Activated CD8-positive, alpha-beta memory T cell treated with anti-CD3 and anti-CD28 coated beads for 24 hours (primary cell): ENCODE data around the gene RHPN2.

Source experiments
- DNase-seq: peaks from one replicate; pipeline ENCODE4 v3.0.0-alpha.2; 2020

The RHPN2 gene

DNA sequence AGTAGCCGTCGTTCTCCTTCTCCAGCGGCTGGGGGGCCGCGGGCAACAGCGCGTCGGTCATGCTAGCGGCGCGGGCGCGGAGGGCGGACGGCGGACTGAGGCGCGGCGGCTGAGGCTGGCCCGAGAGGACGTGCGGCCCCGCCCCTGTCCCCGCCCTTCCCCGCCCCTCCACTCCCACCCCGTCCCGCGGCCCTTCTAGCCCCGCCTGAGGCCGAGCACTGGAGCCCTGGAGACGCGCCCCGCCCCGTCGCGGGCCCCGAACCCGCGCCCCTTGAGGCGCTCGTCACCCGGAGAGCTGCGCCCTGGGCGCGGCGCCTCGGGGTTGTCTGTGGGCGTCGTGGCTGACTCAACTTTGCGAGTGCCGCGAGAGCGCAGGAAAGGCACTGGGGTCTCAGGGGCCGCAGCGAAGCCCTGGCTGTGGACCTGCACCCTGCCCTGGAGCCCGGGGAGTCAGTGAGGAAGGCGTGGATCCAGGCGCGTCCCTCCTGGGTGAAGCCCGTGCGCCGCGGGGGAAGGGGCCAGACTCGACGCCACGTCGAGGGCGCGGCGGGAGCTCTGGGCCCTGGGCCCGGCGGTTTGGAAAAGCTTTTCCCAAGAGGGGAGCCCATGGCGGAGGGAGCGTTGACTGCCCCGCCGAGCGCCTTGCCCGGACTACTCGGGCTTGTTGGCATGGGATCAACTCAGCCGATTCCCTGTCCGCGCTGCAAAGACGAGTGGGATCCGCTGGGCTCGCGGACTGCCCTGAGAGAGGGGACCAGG lies at the start of gene RHPN2:
RHPN2 (minus strand) TSS at position 97 of the 759 bp plus-strand sequence; CDS start at position 61, 36 bp downstream.
- DNase-seq = peak; percentile 79

- DNase-seq = no peak
Measured at GRCh38 chr19:33114312-33114711, 49.6 kb upstream of the RHPN2 start.

- no peak for DNase-seq
Measured at GRCh38 chr19:33111587-33111986, 46.9 kb upstream of the RHPN2 start.

DNA sequence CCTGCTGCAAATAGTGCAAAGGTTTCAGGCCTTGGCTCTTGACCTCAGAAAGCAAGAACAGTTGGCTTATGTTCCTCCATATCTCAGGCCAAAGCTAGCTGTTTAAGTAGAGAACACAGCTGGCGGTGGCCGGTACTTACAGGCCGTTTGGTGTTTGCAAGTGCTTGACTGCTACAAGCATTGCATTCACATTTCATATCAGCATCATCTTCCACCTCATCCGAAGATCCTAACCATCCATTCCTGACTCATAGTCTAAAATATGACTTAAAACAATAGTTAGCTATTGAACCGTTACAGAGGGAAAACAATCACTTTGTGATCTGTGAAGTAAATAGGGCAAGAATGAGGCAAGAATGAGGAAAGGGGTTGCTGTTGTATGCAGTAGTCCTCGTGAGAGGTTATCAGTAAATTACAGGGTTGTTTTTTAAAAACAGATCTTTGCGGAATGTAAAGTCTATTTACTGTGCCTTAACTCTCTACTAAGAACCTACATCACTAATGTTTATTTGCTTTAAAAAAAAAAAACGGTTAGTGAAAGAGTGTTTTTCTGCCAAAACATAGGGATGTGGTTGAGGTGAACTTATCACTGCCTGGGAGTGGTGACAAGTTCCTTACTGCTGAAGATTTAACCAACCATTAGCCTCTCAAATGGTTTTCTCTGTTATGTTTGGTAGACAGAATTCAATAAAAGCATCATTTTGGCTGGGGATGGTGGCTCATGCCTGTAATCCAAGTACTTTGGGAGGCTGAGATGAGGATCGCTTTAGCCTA lies 45.6 kb upstream of the RHPN2 start:
- DNase-seq = no peak

- DNase-seq = no peak
Measured at GRCh38 chr19:33108161-33108560, 43.5 kb upstream of the RHPN2 start.

- no peak for DNase-seq
Measured at GRCh38 chr19:33102893-33103292, 38.2 kb upstream of the RHPN2 start.

DNA sequence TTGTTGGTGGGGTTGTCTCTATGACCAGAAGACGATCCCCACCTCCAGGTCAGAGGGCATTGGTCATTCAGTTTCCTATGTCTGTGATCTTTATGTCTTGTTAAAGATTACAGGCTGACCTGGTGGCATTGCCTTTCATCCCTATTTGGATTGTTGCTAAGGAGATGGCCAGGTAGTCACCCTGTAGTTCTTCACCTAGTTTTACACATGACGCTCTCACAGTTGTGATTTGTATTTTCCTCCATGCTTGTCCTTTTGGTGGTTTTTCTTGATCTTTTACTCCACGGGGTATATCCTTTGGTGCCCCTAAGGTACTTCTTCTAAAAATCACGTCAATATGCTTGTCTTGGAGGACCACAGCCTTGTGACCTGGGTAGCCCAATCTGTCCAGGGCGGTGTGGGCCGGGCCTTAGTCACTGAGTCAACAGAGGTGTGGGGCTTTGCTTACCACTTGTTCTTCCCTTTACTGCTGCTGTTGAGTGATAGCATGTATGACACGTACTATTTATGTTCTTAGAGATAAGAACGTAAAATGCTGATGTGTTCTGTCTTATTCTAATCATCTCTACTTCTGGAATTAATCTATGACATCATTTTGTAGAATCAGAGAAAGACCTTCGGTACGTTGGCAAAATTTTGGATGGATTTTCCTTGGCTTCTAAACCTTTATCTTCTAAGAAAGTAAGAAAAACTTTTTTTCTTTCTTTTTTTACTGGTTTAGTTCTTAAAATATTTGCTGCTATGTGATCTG lies 36.4 kb upstream of the RHPN2 start:
- no peak for DNase-seq

GRCh38 chr19:33098055-33098534 lies 33.4 kb upstream of the RHPN2 start:
- DNase-seq = no peak

DNA sequence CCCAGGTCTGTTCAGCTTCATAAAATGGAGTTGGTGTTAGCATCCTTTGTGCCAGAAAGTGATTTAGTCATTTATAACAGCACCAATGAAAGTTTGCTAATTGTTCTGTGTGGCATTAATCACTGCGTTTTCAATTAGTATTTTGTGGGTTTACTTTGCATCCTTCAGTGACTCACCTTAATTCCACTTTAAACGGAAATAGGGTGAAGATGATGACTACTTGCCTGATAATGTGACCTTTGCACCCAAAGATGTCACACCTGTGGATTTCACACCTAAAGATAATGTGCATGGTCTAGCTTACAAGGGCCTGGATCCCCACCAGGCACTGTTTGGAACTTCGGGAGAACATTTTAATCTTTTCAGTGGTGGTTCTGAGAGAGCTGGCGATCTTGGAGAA lies 31.3 kb upstream of the RHPN2 start:
- DNase-seq = no peak

- no peak for DNase-seq
Measured at GRCh38 chr19:33094436-33095067, 29.9 kb upstream of the RHPN2 start.

- no peak for DNase-seq
Measured at GRCh38 chr19:33093420-33094210, 28.9 kb upstream of the RHPN2 start.

GRCh38 chr19:33090179-33090578 lies 25.5 kb upstream of the RHPN2 start:
- DNase-seq = no peak

GRCh38 chr19:33089010-33089409 lies 24.3 kb upstream of the RHPN2 start:
- no peak for DNase-seq

GRCh38 chr19:33086955-33087354 lies 22.3 kb upstream of the RHPN2 start:
- DNase-seq = no peak

- no peak for DNase-seq
Measured at GRCh38 chr19:33085570-33086128, 21.0 kb upstream of the RHPN2 start.

GRCh38 chr19:33080761-33081681 lies 16.3 kb upstream of the RHPN2 start, which contains the start of gene GPATCH1:
Gene GPATCH1 (plus strand): TSS chr19:33081181. CDS start chr19:33081194, 13 bp downstream.
- DNase-seq = peak; percentile 93

DNA sequence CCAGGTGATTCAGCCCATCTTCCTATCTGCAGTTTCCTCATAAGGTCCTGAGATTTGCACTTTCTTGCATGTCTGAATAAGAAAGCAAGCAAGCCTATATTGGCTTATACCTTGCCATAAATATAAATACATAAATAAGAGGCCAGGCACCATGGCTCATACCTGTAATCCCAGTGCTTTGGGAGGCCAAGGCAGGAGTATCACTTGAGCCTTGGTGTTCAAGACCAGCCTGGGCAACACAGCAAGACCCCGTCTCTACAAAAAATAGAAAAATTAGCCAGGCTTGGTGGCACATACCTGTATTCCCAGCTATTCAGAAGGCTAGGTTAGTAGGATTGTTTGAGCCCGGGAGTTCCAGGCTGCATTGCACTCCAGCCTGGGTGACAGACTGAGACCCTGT lies 10.8 kb upstream of the RHPN2 start:
- DNase-seq = no peak

GRCh38 chr19:33071887-33072286 lies 7.2 kb upstream of the RHPN2 start:
- no peak for DNase-seq

DNA sequence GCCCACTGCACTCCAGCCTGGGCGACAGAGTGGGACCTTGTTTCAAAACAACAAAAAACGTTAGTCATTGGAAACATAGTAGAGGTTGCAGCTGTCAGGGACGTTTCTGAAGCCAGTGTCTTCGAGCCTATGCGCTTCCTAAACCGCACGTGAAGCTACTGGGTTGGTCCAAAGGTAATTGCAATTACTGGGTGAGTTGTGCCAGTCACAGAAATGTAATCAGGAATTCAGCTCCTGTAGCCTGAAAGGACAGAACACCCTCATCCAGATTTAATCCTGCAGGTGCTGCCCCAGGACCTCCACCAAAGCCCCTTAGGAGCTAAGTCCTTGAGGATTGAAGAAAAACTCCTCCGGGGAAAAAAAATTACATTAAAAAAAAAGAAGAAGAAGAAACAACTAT lies 2.4 kb upstream of the RHPN2 start:
- no peak for DNase-seq

DNA sequence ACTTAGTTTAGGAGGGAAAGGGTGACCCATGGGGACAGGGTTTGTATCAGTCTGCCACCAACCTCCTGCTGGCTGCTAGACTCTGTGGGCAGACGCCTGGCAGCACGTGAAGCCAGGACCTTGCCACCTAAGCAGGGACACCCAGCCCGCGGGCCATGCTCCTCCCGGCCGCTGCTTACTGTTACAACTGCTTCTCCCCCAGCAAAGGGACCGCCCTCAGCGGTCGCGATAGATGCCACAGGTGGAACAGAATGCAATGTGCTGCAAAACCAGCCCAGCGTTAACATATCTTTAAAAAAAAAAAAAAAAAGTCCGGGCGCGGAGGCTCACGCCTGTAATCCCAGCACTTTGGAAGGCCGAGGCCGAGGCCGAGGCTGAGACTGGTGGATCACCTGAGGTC lies 1.9 kb upstream of the RHPN2 start:
- no peak for DNase-seq

GRCh38 chr19:33064458-33064791 lies 263 bp downstream of the RHPN2 start:
- DNase-seq = peak; percentile 63
